Activated naive CD4-positive, alpha-beta T cell treated with anti-CD3 and anti-CD28 coated beads for 36 hours (primary cell): Measurements from ENCODE around the gene MRC1. TPM values are rescaled to one million over a fixed set of nuclear protein-coding genes. Genes with fewer than 3 reads are reported as not detected.
A peak's percentile ranks its signal among the peaks of the same experiment; 100 is the strongest.

ENCODE experiments used
- CTCF ChIA-PET: fragments of 350-600 bp; sonication (Branson Sonifier 250); formaldehyde crosslinking; loops from one replicate; lab custom pipeline; 2021; ENCODE audit warnings: antibody characterized with exemption; lab: Charles Lee
- DNase-seq: peaks from one replicate; pipeline ENCODE4 v3.0.0-alpha.2; 2020
- H3K27ac Mint-ChIP-seq: one replicate; pipeline ENCODE4 v1.8.0; 2021; ENCODE audit warnings: mild to moderate bottlenecking, mixed read lengths
- H3K27me3 Mint-ChIP-seq: one replicate; pipeline ENCODE4 v1.8.0; 2021; ENCODE audit warnings: low read depth, mixed read lengths
- H3K36me3 Mint-ChIP-seq: one replicate; pipeline ENCODE4 v1.8.0; 2021; ENCODE audit warnings: low read depth, mixed read lengths
- H3K4me1 Mint-ChIP-seq: one replicate; pipeline ENCODE4 v1.8.0; 2021; ENCODE audit warnings: low read depth, mixed read lengths
- H3K4me3 Mint-ChIP-seq: one replicate; pipeline ENCODE4 v1.8.0; 2021; ENCODE audit warnings: mild to moderate bottlenecking, moderate library complexity, mixed read lengths
- H3K9me3 Mint-ChIP-seq: one replicate; pipeline ENCODE4 v1.8.0; 2021; ENCODE audit warnings: mixed read lengths
- intact Hi-C: fragments of 100-400 bp; cut with micrococcal nuclease; formaldehyde crosslinking; loops from one replicate; pipeline ENCODE4 v1.15.1; 2023
- total RNA-seq, 2 experiments: library from RNA; stranded (reverse); gene quantifications; one replicate each; pipeline ENCODE4 v1.2.3, GENCODE V29; 2021

The MRC1 gene
- total RNA-seq, 2 experiments from 2014 or later: 0.05 TPM; not detected in 1

DNA sequence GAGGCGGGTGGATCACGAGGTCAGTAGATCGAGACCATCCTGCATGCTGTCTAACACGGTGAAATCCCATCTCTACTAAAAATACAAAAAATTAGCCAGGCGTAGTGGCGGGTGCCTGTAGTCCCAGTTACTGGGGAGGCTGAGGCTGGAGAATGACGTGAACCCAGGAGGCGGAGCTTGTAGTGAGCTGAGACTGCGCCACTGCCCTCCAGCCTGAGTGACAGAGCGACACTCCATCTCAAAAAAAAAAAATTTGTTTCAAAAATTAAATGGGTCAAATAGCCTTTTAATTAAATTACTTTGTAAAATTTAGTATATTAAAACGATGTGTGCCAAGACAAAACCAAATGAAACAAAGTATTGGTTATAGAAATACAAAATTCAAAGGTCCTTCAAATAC, 6.8 kb upstream of the MRC1 start:
- Mint-ChIP-seq H3K36me3 (no peaks in the 10 kb centered on the region), H3K9me3 (no peaks in the 10 kb centered on the region), H3K27ac (no peak overlapping the region), H3K4me3 (no peak overlapping the region), H3K27me3 (no peaks in the 10 kb centered on the region), H3K4me1 (peaks cover 6% of the 10 kb centered on the region)
- CTCF ChIA-PET: no interaction called here
- DNase-seq: no peak
- intact Hi-C loops: no loop called here

DNA sequence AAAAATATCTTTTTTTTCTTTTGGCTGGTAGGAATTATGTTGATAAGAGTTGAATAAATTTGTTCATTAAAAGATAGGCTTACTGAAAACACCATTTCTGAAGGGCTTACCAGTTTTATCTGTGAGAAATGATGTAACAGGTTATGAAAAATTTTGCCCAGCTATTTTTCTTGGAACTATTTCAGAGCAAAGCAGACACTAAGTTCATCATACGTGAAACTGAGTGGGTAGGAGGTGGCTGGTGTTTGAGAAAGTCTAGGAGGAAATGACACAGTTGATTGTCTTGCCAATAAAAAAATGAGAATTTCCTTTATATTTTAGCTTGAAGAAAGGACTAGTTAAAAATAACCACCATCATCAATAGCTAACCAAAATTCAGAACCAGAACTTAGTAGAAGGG, 6.2 kb upstream of the MRC1 start:
- H3K4me3 Mint-ChIP-seq: no peak overlapping the region
- H3K27ac Mint-ChIP-seq: no peak overlapping the region
- H3K36me3 Mint-ChIP-seq: no peaks in the 10 kb centered on the region
- no peaks in the 10 kb centered on the region for H3K9me3 Mint-ChIP-seq
- H3K27me3 Mint-ChIP-seq: no peaks in the 10 kb centered on the region
- H3K4me1 Mint-ChIP-seq: peaks cover 6% of the 10 kb centered on the region
- CTCF ChIA-PET: no interaction called here
- intact Hi-C loops: no loop called here
- DNase-seq: no peak

DNA sequence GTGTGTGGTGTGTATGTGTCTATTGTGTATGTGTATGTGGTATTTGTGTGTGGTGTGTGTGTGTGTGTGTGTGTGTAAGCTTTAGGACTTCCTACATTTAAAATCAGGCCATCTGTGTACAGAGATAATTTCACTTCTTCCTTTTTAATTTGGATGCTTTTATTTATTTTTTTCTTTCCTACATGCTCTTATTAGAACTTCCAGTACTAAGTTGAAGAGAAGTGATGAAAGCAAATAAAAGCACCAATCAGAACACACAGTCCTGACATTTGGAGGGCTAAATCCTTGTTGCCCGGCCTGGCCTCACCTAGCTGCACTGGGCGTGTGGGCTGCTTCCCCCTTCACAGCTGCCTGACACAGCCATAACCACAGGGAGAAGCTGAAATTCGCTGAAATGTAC, 3.8 kb upstream of the MRC1 start:
- CTCF ChIA-PET: no interaction called here
- Mint-ChIP-seq H3K4me3 (no peak overlapping the region), H3K4me1 (peaks cover 6% of the 10 kb centered on the region)

DNA sequence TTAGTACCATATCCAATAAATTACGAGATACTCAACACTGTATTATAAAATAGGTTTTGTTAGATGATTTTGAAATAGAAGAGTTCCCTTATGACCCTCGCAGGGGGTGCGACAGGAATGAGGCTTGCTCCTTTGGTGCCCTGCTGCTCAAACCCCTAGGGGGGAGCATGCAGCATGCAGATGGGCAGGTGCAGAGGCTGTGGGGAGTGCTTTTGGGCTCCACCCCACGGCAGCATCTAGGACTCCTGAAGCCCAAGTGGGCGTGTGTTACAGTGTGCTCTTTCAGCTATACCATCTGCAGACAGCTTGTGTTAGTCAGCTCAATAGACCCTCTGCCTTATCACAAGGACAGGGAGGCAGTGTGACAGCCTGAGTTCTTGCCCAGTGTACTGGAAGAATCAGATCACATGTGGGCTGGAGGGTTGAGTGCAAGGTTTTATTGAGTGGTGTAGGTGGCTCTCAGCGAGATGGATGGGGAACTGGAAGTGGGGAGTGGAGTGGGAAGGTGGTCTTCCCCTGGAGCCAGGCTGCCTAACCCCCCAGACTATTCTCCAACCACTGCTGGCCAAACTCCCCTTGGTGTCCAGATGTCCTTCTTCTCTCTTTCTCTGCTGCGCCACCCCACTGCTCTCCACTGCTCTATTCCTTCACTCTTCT, 3.1 kb upstream of the MRC1 start:
- Mint-ChIP-seq H3K9me3 (no peaks in the 10 kb centered on the region), H3K36me3 (no peaks in the 10 kb centered on the region), H3K27me3 (peaks cover 11% of the 10 kb centered on the region), H3K4me3 (no peak overlapping the region), H3K27ac (no peak overlapping the region), H3K4me1 (peaks cover 6% of the 10 kb centered on the region)
- DNase-seq: peak; percentile 23
- intact Hi-C loops: no loop called here
- CTCF ChIA-PET: no interaction called here

More for the DNA sequence above, 3.8 kb upstream of the MRC1 start:
- Mint-ChIP-seq H3K9me3 (no peaks in the 10 kb centered on the region), H3K36me3 (no peaks in the 10 kb centered on the region), H3K27ac (no peak overlapping the region), H3K27me3 (peaks cover 11% of the 10 kb centered on the region)
- DNase-seq: no peak
- intact Hi-C loops: no loop called here

DNA sequence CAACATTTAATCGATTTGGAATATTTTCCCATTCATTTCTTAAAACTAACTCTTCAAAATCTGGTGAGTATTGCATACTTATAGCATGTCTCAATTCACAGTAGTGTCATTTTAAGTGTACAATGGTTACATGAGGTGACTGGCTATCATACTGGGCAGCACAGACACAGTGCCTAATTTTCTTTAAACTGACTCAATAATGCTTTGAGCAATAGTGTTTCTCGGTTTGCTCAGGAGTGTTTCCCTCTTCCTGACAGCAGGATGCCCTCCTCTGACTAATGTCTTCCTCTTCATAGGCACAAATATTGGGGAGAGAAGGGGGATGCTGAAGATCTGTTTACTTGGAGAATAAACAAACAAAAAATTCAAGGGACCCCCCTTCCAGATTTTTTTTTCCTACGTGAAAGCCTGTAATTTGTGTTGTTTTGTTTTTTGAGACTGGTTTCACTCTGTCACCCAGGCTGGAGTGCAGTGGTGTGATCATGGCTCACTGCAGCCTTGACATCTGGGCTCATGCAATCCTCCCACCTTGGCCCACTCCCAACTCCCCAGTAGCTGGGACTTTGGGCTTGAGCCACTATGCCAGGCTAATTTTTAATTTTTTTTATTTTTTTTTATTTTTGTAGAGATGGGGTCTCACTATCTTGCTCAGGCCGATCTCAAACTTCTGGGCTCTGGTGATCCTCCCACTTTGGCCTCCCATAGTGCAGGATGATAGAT, 2.2 kb downstream of the MRC1 start:
- no peak overlapping the region for H3K27ac Mint-ChIP-seq
- H3K4me1 Mint-ChIP-seq: no peaks in the 10 kb centered on the region
- intact Hi-C loops: no loop called here
- CTCF ChIA-PET: interaction anchor here (0.6 kb wide), 1 partner anchor 202 kb away, joined by 3 read pairs; no protein-coding TSS in a partner anchor
- no peaks in the 10 kb centered on the region for H3K9me3 Mint-ChIP-seq
- H3K36me3 Mint-ChIP-seq: no peaks in the 10 kb centered on the region
- no peak overlapping the region for H3K4me3 Mint-ChIP-seq
- peaks cover 22% of the 10 kb centered on the region for H3K27me3 Mint-ChIP-seq
- DNase-seq: no peak

DNA sequence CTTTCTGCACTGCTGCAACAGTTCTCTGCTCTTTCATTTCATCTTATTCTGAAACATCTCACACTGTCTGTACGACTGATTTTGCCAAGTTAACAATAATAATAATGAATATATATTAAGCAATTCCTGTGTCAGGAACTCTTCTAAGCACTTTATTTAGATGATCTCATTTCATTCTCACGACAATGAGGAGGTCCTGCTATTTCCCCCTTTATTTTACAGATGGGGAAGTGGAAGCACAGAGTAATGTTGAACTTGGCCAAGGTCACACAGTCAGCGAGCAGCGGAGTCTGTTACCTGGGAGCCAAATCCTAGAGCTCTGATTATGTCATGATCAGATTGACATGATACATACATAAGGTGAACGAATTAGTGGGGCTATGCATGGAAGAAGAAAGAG, 5.8 kb downstream of the MRC1 start:
- no peaks in the 10 kb centered on the region for H3K36me3 Mint-ChIP-seq
- H3K4me1 Mint-ChIP-seq: no peaks in the 10 kb centered on the region
- DNase-seq: no peak
- H3K27ac Mint-ChIP-seq: no peak overlapping the region
- no peak overlapping the region for H3K4me3 Mint-ChIP-seq
- CTCF ChIA-PET: no interaction called here
- intact Hi-C loops: no loop called here
- H3K27me3 Mint-ChIP-seq: peaks cover 18% of the 10 kb centered on the region
- H3K9me3 Mint-ChIP-seq: no peaks in the 10 kb centered on the region

DNA sequence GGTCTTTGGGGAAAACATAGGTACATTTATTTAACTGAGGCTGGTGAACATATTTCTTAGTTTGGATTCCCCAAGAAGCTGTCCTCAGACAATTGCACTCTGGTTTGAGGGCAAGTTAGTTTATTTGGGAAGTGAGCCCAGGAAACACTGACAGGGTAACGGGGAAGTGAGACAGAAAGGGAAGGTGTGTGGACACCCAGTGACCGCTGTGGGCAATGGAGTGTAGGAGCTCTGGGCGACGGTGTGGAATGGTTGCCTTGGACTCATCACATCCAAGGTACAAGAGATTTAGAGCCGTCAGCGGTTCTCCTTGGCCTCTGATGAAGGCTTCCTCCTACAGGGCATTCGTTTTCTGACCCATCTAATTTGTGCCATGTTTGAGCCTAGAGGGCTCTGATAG, 7.1 kb downstream of the MRC1 start:
- DNase-seq: no peak
- peaks cover 15% of the 10 kb centered on the region for H3K27me3 Mint-ChIP-seq
- CTCF ChIA-PET: no interaction called here
- no peak overlapping the region for H3K4me3 Mint-ChIP-seq
- intact Hi-C loops: no loop called here
- no peak overlapping the region for H3K27ac Mint-ChIP-seq
- no peaks in the 10 kb centered on the region for H3K36me3 Mint-ChIP-seq
- H3K9me3 Mint-ChIP-seq: no peaks in the 10 kb centered on the region
- no peaks in the 10 kb centered on the region for H3K4me1 Mint-ChIP-seq

DNA sequence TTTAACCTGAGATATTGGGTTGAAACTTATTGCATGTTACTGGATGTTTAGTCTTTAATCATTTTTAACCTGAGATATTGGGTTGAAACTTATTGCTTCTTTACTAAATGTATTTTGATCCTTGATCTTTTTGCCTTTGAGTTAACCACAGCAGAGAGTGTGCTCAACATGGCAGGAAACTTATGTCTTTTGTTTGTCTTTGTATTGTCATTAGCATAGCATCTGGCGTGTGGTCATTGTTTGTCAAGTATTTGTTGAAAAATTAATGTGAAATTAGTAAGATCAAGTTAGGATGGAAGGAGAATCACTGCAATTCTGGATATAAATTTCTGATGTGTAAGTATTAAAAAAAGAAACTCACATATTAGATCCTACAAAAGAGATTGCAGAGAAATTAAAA, 8.2 kb downstream of the MRC1 start:
- CTCF ChIA-PET: no interaction called here
- Mint-ChIP-seq H3K4me1 (no peaks in the 10 kb centered on the region), H3K4me3 (no peak overlapping the region), H3K27me3 (peaks cover 8% of the 10 kb centered on the region), H3K27ac (no peak overlapping the region), H3K9me3 (no peaks in the 10 kb centered on the region), H3K36me3 (no peaks in the 10 kb centered on the region)
- intact Hi-C loops: no loop called here
- no peak for DNase-seq

DNA sequence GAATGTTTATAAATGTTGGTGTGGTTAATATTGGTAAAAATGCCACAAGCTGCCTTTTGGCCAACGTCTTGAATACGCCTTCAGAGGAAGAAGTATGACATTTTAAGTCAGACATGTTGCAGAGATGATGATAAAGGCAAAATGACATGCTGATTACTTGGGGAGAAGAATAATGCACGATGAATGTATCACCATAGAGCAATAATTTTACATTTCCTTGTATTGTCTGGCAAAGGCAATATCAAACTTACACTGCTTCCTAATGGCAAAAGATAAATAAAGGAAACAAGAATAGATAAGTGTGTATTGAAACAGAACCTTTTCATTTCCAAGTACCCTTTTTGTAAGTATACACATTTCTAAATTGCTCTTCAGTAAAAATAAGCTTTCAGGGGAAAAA, 8.6 kb downstream of the MRC1 start:
- no peak overlapping the region for H3K27ac Mint-ChIP-seq
- intact Hi-C loops: no loop called here
- CTCF ChIA-PET: interaction anchor here (0.8 kb wide), 1 partner anchor 144 kb away, joined by 3 read pairs; no protein-coding TSS in a partner anchor
- H3K4me1 Mint-ChIP-seq: no peaks in the 10 kb centered on the region
- no peaks in the 10 kb centered on the region for H3K9me3 Mint-ChIP-seq
- H3K4me3 Mint-ChIP-seq: no peak overlapping the region
- peaks cover 7% of the 10 kb centered on the region for H3K27me3 Mint-ChIP-seq
- DNase-seq: no peak
- H3K36me3 Mint-ChIP-seq: no peaks in the 10 kb centered on the region

DNA sequence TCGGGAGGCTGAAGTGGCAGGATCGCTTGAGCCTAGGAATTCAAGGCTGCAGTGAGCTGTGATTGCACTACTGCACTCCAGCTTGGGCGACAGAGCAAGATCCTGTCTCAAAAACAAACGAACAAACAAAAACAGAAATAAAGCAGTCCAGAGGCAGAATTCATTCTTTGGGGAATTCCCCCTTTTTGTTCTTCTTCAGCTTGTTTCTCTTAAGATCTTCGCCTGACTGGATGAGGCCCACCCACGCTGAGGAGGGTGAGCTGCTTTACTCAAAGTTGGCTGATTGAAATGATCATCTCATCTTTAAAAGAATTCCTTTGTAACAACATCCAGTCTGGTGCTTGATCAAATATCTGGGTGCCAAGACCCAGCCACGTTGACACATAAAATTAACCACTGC, 10.7 kb downstream of the MRC1 start:
- no peaks in the 10 kb centered on the region for H3K4me1 Mint-ChIP-seq
- no peak overlapping the region for H3K4me3 Mint-ChIP-seq
- H3K36me3 Mint-ChIP-seq: no peaks in the 10 kb centered on the region

DNA sequence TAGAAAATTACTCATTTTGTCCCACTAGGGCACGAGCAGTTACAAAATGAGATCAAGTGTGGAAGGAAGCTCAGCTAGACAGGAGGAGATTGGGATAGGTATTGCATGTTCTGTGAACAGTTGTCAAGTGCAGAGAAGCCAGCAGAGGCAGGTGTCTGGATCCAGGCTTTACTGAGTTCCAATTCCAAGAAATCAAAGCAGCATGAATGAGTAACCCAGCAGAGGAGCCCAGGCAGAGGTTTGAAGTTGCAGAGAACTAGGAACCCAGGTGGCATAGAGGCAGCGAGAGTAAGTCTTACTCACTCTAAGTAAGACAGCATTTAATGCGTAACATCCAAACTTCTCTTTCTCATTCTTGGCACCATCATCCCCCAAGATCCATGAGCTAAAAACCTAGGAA, 11.8 kb downstream of the MRC1 start:
- Mint-ChIP-seq H3K4me1 (no peaks in the 10 kb centered on the region), H3K4me3 (no peak overlapping the region), H3K27me3 (peaks cover 6% of the 10 kb centered on the region), H3K9me3 (no peaks in the 10 kb centered on the region), H3K27ac (no peak overlapping the region), H3K36me3 (no peaks in the 10 kb centered on the region)
- intact Hi-C loops: no loop called here
- CTCF ChIA-PET: interaction anchor here (0.7 to 0.8 kb wide), 2 partner anchors 13 to 41 kb away, joined by 3 read pairs; no protein-coding TSS in a partner anchor
- no peak for DNase-seq

More for the DNA sequence above, 10.7 kb downstream of the MRC1 start:
- Mint-ChIP-seq H3K27me3 (peaks cover 3% of the 10 kb centered on the region), H3K9me3 (no peaks in the 10 kb centered on the region), H3K27ac (no peak overlapping the region)
- intact Hi-C loops: no loop called here
- DNase-seq: no peak
- CTCF ChIA-PET: interaction anchor here (0.6 kb wide), 1 partner anchor 378 kb away, joined by 4 read pairs; no protein-coding TSS in a partner anchor

DNA sequence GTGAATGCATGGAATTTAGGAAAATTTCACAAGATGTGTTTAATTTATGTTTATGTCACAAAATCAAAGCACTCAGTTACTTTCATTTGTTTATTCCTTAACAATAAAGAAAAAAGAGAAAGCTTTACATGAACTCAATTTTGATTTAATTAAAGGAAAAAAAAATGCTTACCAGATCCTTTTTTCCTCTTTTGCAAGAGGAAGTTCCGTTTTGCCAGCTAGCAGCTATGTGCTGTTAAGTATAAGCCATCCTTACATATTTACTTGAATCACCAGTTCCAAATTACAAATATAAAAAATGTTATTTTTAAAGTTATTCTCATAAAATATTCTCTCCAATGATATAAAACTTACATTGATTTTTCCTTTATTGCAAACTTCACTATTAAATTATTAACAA, 12.7 kb downstream of the MRC1 start:
- Mint-ChIP-seq H3K27me3 (peaks cover 6% of the 10 kb centered on the region), H3K4me3 (no peak overlapping the region), H3K9me3 (no peaks in the 10 kb centered on the region), H3K4me1 (no peaks in the 10 kb centered on the region), H3K36me3 (no peaks in the 10 kb centered on the region), H3K27ac (no peak overlapping the region)
- no peak for DNase-seq
- CTCF ChIA-PET: no interaction called here
- intact Hi-C loops: no loop called here

DNA sequence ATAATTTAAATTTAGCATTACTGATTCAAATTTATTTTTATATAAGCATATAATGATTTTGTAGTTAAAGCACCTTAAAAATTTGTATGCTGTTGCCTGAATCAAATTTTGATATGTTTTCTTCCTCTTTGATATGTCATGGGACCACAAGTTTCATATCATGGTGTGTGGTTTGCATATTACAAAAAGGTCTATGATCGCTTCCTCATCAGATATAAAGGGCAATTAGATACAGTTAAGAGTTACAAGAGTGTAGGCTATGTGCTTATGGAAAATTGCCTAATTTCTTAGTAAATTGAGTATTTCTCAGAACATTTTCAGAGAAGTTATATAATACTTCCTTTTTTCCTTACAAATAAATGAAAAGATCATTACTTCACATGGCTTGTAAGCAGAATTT, 22.2 kb downstream of the MRC1 start:
- Mint-ChIP-seq H3K4me3 (no peak overlapping the region), H3K27ac (no peak overlapping the region), H3K36me3 (no peaks in the 10 kb centered on the region), H3K9me3 (no peaks in the 10 kb centered on the region), H3K4me1 (no peaks in the 10 kb centered on the region), H3K27me3 (peaks cover 8% of the 10 kb centered on the region)
- DNase-seq: no peak
- CTCF ChIA-PET: no interaction called here
- intact Hi-C loops: no loop called here
